WTC11 (cell line): ENCODE measurements around the gene MAP1LC3B. TPM values are rescaled to one million over a fixed set of nuclear protein-coding genes. Genes with fewer than 3 reads are reported as not detected.

Experiments
- ATAC-seq: fragments of 200-7000 bp; cut with Tn5 transposase; 2 replicates; pipeline ENCODE4 v1.10.0; 2021; ENCODE audit warnings: mild to moderate bottlenecking, moderate library complexity
- CTCF ChIA-PET: fragments of 300-600 bp; sonication (Branson Sonifier 250); formaldehyde crosslinking; loops from one replicate; lab custom pipeline; 2021; ENCODE audit warnings: antibody characterized with exemption; lab: Charles Lee
- POLR2A ChIA-PET: fragments of 350-600 bp; sonication (Branson Sonifier 250); formaldehyde crosslinking; loops from one replicate; lab custom pipeline; 2021; ENCODE audit warnings: antibody characterized with exemption; lab: Charles Lee
- DNase-seq: peaks from one replicate; pipeline ENCODE4 v3.0.0; 2021; ENCODE audit warnings: low spot score
- H3K27ac Mint-ChIP-seq: 2 replicates; pipeline ENCODE4 v1.8.0; 2021; ENCODE audit warnings: mixed read lengths
- H3K27me3 Mint-ChIP-seq: 2 replicates; pipeline ENCODE4 v1.8.0; 2021; ENCODE audit warnings: low read depth, mild to moderate bottlenecking, moderate library complexity, mixed read lengths
- H3K36me3 Mint-ChIP-seq: 2 replicates; pipeline ENCODE4 v1.8.0; 2021; ENCODE audit warnings: mixed read lengths
- H3K4me1 Mint-ChIP-seq: 2 replicates; pipeline ENCODE4 v1.8.0; 2022; ENCODE audit warnings: mixed read lengths
- H3K4me3 Mint-ChIP-seq: 2 replicates; pipeline ENCODE4 v1.8.0; 2021; ENCODE audit warnings: mild to moderate bottlenecking, moderate library complexity, mixed read lengths
- H3K9me3 Mint-ChIP-seq: 2 replicates; pipeline ENCODE4 v1.8.0; 2021; ENCODE audit warnings: mixed read lengths
- AFF4 ChIP-seq: sonication (generic); formaldehyde crosslinking; IDR thresholded peaks from 2 replicates; pipeline ENCODE4 v1.8.1; 2023; ENCODE audit warnings: mild to moderate bottlenecking, missing genetic modification reagents, borderline replicate concordance
- CREB1 ChIP-seq: sonication (generic); formaldehyde crosslinking; IDR thresholded peaks from 2 replicates; pipeline ENCODE4 v1.8.0; 2023; ENCODE audit warnings: mild to moderate bottlenecking, missing genetic modification reagents
- ELF4 ChIP-seq: sonication (generic); formaldehyde crosslinking; IDR thresholded peaks from 2 replicates; pipeline ENCODE4 v1.8.1; 2022; ENCODE audit warnings: low read depth, mild to moderate bottlenecking, moderate library complexity, missing genetic modification reagents
- ESRRA ChIP-seq: sonication (generic); formaldehyde crosslinking; IDR thresholded peaks from 2 replicates; pipeline ENCODE4 v1.8.1; 2022; ENCODE audit warnings: mild to moderate bottlenecking, missing genetic modification reagents, borderline replicate concordance
- HMGA2 ChIP-seq: fragments of 250-450 bp; sonication (Bioruptor Pico); IDR thresholded peaks from 2 replicates; pipeline ENCODE4 v1.4.0; 2021; ENCODE audit warnings: mild to moderate bottlenecking, moderate library complexity
- JAZF1 ChIP-seq: fragments of 250-450 bp; sonication (Bioruptor Pico); IDR thresholded peaks from 2 replicates; pipeline ENCODE4 v1.9.0; 2021; ENCODE audit warnings: moderate library complexity, mild to moderate bottlenecking, inconsistent platforms
- KAT7 ChIP-seq: sonication (generic); formaldehyde crosslinking; IDR thresholded peaks from 2 replicates; pipeline ENCODE4 v1.8.1; 2023; ENCODE audit warnings: missing genetic modification reagents, mild to moderate bottlenecking, borderline replicate concordance
- MAX ChIP-seq: sonication (generic); formaldehyde crosslinking; IDR thresholded peaks from 2 replicates; pipeline ENCODE4 v1.8.0; 2022; ENCODE audit warnings: mild to moderate bottlenecking, missing genetic modification reagents
- PREB ChIP-seq: sonication (generic); formaldehyde crosslinking; IDR thresholded peaks from 2 replicates; pipeline ENCODE4 v1.8.1; 2022; ENCODE audit warnings: mild to moderate bottlenecking, missing genetic modification reagents, moderate library complexity, borderline replicate concordance
- PRRX2 ChIP-seq: fragments of 250-450 bp; sonication (Bioruptor Pico); IDR thresholded peaks from 2 replicates; pipeline ENCODE4 v1.8.0; 2021; ENCODE audit warnings: mild to moderate bottlenecking
- RELA ChIP-seq: sonication (generic); formaldehyde crosslinking; IDR thresholded peaks from 2 replicates; pipeline ENCODE4 v1.8.1; 2022; ENCODE audit warnings: missing genetic modification reagents, mild to moderate bottlenecking, borderline replicate concordance
- TEAD1 ChIP-seq: sonication (generic); formaldehyde crosslinking; IDR thresholded peaks from 2 replicates; pipeline ENCODE4 v1.8.0; 2022; ENCODE audit warnings: mild to moderate bottlenecking, missing genetic modification reagents
- USF1 ChIP-seq: sonication (generic); formaldehyde crosslinking; IDR thresholded peaks from 2 replicates; pipeline ENCODE4 v1.8.0; 2022; ENCODE audit warnings: mild to moderate bottlenecking, missing genetic modification reagents
- ZMAT4 ChIP-seq: fragments of 250-450 bp; sonication (Bioruptor Pico); IDR thresholded peaks from 2 replicates; pipeline ENCODE4 v1.9.0; 2021; ENCODE audit warnings: mild to moderate bottlenecking
- ZNF232 ChIP-seq: sonication (generic); formaldehyde crosslinking; IDR thresholded peaks from 2 replicates; pipeline ENCODE4 v1.8.0; 2022; ENCODE audit warnings: mild to moderate bottlenecking, missing genetic modification reagents
- ZNF281 ChIP-seq: sonication (generic); formaldehyde crosslinking; IDR thresholded peaks from 2 replicates; pipeline ENCODE4 v1.8.0; 2023; ENCODE audit warnings: mild to moderate bottlenecking, missing genetic modification reagents
- ZNF317 ChIP-seq: sonication (generic); formaldehyde crosslinking; IDR thresholded peaks from 2 replicates; pipeline ENCODE4 v1.8.1; 2023; ENCODE audit warnings: low read depth, mild to moderate bottlenecking, moderate library complexity, missing genetic modification reagents, borderline replicate concordance
- ZNF416 ChIP-seq: fragments of 250-450 bp; sonication (Bioruptor Pico); IDR thresholded peaks from 2 replicates; pipeline ENCODE4 v1.9.0; 2021; ENCODE audit warnings: mild to moderate bottlenecking, inconsistent platforms
- ZSCAN18 ChIP-seq: fragments of 250-450 bp; sonication (Bioruptor Pico); IDR thresholded peaks from 2 replicates; pipeline ENCODE4 v2.1.2; 2022; ENCODE audit warnings: mild to moderate bottlenecking, moderate library complexity
- total RNA-seq: library from RNA; stranded (reverse); gene quantifications from 3 replicates; pipeline ENCODE4 v1.2.3, GENCODE V29; 2021

The MAP1LC3B gene
- total RNA-seq, 1 experiment from 2014 or later: 46.9 TPM

- no peak for TF ChIP-seq ZNF281 (CRISPR knock-in tag)
Measured at GRCh38 chr16:87422106-87422505, 30.0 kb downstream of the MAP1LC3B start (continued).

GRCh38 chr16:87423429-87423828 is 31.3 kb downstream of the MAP1LC3B start:
- no peaks in the 10 kb centered on the region for H3K9me3 Mint-ChIP-seq
- DNase-seq (no peak), ATAC-seq (no peak)
- H3K27me3 Mint-ChIP-seq: no peaks in the 10 kb centered on the region
- peaks cover 38% of the 10 kb centered on the region for H3K36me3 Mint-ChIP-seq
- no peak overlapping the region for H3K27ac Mint-ChIP-seq
- no peak overlapping the region for H3K4me3 Mint-ChIP-seq
- TF ChIP-seq ELF4 (no peak), ZSCAN18 (CRISPR knock-in tag) (no peak), HMGA2 (CRISPR knock-in tag) (no peak), PRRX2 (CRISPR knock-in tag) (no peak), USF1 (CRISPR knock-in tag) (no peak), ZNF317 (CRISPR knock-in tag) (no peak), TEAD1 (CRISPR knock-in tag) (no peak), KAT7 (CRISPR knock-in tag) (no peak), JAZF1 (CRISPR knock-in tag) (no peak), CREB1 (no peak), MAX (CRISPR knock-in tag) (no peak), ZNF416 (no peak), RELA (no peak), AFF4 (no peak), PREB (CRISPR knock-in tag) (no peak), ZNF232 (CRISPR knock-in tag) (no peak), ESRRA (no peak), ZMAT4 (CRISPR knock-in tag) (no peak)
- CTCF ChIA-PET: no interaction called here
- POLR2A ChIA-PET: no interaction called here
- peaks cover 35% of the 10 kb centered on the region for H3K4me1 Mint-ChIP-seq
